ENCODE measurements around the gene DDX54. TPM values are rescaled to one million over a fixed set of nuclear protein-coding genes. Genes with fewer than 3 reads are reported as not detected.

The DDX54 gene
- total RNA-seq, 2 donors from 2014 or later: 35.1 to 38.0 TPM

DNA sequence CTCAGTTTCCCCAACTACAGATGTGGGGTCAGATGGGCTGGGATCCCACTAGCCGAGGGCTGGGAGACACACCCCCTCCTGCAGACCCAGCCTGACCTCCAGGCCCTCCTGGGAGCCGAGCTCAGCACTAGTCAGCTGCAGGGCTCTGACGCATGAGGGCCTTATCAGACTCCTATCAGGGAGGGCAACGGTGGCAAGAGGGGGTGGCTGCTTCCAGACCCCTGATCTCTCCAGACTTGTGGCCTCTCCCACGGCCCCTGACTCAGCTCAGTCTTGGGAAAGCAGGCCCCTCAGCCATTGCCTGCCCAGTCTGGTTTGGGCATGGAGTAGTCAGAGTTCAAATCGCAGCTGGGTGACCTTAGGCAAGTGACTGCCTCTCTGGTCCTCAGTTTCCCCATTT lies 52.2 kb downstream of the DDX54 start:
- no peak for DNase-seq (ENCODE audit: low spot score)
- Histone ChIP-seq H3K27ac (no peak overlapping the region), H3K4me1 (peaks cover 0 to 11% of the 10 kb centered on the region in 2 donors), H3K27me3 (no peaks in the 10 kb centered on the region), H3K9me3 (no peaks in the 10 kb centered on the region), H3K4me3 (no peak overlapping the region), H3K36me3 (no peaks in the 10 kb centered on the region)
- TF ChIP-seq, protein P1, sequence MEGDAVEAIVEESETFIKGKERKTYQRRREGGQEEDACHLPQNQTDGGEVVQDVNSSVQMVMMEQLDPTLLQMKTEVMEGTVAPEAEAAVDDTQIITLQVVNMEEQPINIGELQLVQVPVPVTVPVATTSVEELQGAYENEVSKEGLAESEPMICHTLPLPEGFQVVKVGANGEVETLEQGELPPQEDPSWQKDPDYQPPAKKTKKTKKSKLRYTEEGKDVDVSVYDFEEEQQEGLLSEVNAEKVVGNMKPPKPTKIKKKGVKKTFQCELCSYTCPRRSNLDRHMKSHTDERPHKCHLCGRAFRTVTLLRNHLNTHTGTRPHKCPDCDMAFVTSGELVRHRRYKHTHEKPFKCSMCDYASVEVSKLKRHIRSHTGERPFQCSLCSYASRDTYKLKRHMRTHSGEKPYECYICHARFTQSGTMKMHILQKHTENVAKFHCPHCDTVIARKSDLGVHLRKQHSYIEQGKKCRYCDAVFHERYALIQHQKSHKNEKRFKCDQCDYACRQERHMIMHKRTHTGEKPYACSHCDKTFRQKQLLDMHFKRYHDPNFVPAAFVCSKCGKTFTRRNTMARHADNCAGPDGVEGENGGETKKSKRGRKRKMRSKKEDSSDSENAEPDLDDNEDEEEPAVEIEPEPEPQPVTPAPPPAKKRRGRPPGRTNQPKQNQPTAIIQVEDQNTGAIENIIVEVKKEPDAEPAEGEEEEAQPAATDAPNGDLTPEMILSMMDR (IDR thresholded peaks at IDR 0.05): no peak

DNA sequence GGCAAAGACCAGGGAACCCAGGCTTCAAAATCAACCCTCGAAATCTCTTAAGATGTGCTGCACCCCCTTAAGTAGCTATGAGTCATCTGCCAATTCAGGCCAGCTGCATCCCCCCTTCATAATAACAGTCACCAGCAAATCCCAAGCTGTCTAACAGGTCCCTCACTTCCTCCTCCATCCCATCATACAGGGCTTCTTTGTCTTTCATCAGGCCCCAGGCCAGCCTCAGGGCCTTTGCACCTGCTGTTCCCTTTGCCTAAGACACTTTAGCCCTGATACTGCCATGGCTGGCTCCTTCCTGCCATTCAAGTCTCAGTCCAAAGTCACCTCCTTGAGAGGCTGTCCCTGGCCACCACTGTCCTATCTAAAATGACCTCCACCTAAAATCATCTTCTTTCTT lies 53.7 kb downstream of the DDX54 start:
- DNase-seq (ENCODE audit: low spot score): no peak

DNA sequence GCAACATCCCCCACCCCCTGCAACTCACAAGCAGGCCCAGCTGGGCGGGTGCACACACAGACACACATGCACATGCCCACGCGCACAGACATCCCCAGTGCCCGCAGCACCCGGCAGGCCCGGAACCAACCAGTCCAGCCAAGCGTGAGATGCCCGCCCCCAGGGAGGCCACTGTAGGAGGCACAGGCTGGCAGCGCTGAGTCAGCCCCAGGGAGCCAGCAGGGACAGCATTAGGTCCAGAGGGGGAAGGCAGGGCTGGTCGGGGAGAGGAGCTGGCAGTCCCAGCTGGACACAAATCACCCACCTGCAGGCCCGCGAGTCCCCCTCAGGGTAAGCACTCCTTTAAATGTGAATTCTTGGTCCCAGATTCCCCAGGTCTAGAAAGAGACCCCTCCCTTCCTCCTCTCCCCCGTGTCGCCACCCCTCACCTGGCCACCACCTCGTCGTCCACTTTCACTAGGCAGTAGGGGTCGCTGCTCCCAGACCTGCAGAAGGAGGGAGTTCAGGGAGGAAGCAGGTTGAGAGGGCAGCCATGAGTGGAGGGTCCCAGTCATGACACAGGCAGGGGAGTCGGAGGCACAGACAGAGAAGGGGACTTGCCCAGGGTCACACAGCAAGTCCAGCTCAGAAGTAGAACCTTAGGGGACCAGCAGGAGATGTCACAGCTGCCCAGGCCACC lies 54.7 kb downstream of the DDX54 start:
- H3K4me3 ChIP-seq: no peak overlapping the region
- H3K27me3 ChIP-seq: no peaks in the 10 kb centered on the region
- TF ChIP-seq, protein P1 (IDR thresholded peaks at IDR 0.05): no peak
- H3K9me3 ChIP-seq: no peaks in the 10 kb centered on the region
- no peak overlapping the region for H3K27ac ChIP-seq
- peaks cover 0 to 5% of the 10 kb centered on the region in 2 donors for H3K4me1 ChIP-seq
- no peaks in the 10 kb centered on the region for H3K36me3 ChIP-seq
- no peak for DNase-seq (ENCODE audit: low spot score)

More for the DNA sequence above, 53.7 kb downstream of the DDX54 start:
- Histone ChIP-seq H3K36me3 (no peaks in the 10 kb centered on the region), H3K27ac (no peak overlapping the region), H3K9me3 (no peaks in the 10 kb centered on the region), H3K4me3 (no peak overlapping the region), H3K4me1 (peaks cover 0 to 11% of the 10 kb centered on the region in 2 donors), H3K27me3 (no peaks in the 10 kb centered on the region)
- TF ChIP-seq, protein P1 (IDR thresholded peaks at IDR 0.05): no peak

DNA sequence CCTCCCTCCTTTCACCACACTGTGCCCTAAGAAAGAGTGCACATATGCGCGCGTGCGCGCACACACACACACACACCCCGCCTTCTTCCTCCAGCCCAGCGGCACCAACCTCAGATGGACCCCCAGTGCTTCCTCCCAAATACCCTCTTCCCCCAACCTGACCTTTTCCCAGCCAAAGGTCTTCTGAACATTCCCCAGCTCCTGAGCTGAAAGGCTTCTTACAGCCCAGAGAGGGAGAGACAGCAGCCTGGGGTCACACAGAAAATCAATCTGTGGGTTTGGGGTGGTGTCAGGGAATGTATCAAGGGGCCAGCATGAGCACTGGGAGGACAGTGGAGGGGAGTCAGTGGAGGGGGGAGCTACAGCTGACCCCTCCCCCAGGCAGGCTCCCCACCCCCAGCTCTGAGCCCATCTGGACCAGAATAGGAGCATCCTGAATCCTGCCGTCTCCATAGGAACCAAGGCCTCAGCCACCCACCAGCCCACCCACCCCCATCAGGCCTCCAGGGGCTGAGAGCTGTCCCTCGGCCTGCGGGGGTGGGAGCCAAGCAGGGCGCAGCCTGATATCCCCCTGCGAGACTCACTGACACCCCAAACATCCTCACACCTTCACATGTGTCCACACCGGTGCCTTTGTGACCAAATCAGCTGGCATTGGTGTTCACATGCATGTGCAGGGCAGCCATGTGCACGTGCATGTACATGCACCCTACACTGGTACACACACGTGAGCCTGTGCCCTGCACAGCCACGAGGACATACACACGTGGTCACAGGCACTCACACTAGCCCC lies 55.4 kb downstream of the DDX54 start:
- H3K9me3 ChIP-seq: no peaks in the 10 kb centered on the region
- no peak overlapping the region for H3K4me3 ChIP-seq
- TF ChIP-seq, protein P1 (IDR thresholded peaks at IDR 0.05): no peak
- H3K36me3 ChIP-seq: no peaks in the 10 kb centered on the region
- no peaks in the 10 kb centered on the region for H3K27me3 ChIP-seq
- no peaks in the 10 kb centered on the region for H3K4me1 ChIP-seq
- DNase-seq (ENCODE audit: low spot score): no peak
- no peak overlapping the region for H3K27ac ChIP-seq

DNA sequence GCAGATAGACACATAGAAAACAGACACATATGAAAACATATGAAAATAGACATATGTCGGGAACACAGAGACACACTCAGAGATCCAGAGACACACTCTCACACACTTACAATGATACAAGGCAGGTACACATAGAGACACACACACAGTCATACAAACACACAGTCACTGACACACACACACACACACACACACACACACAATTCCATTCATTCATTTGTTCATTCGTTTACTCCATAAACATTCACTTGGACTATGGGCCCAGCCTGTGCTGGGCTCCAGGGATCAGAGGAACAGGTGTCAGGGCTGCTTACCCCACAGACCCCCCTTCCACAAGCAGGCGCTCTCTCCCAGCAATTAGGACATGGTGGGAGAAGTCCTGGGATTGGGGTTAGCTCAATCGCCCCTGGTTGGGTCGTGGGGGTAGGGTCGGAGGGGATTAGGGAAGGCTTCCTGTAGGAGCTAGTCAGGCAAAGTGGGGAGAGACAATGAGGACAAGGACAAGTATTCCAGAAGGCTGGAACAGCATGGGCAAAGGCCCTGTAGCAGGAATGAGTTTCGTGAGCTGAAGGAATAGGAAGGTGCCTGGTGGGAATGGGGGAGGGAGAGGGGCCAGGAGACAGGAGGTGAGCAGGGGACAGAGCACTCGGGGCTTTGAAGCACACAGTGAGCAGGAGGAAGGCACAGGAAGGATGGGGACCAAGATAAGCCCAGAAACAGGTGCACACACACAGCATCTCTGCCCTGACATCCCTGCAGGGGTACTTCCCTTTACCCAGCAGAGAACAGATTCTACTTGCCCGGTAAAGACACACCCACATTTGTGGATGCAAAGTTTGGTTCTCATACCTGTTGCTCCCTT lies 56.2 kb downstream of the DDX54 start:
- TF ChIP-seq, protein P1 (IDR thresholded peaks at IDR 0.05): no peak
- H3K4me3 ChIP-seq: no peak overlapping the region
- H3K27me3 ChIP-seq: no peaks in the 10 kb centered on the region
- no peaks in the 10 kb centered on the region for H3K36me3 ChIP-seq
- DNase-seq (ENCODE audit: low spot score): no peak
- no peaks in the 10 kb centered on the region for H3K4me1 ChIP-seq
- H3K9me3 ChIP-seq: no peaks in the 10 kb centered on the region
- no peak overlapping the region for H3K27ac ChIP-seq
